Esophagus muscularis mucosa (tissue), 4 donors: Measurements from ENCODE around the gene ZSWIM5.

ENCODE experiments used
- CTCF ChIP-seq, 3 experiments: fragments of 200-600 bp in 2 of 3; fragments of 450-650 bp in 1 of 3; sonication (generic) in 2 of 3; IDR thresholded peaks; one replicate each; pipeline ENCODE4 v1.5.1; 2017 to 2019; ENCODE audit warnings: antibody characterized with exemption in 3 of 3, mild to moderate bottlenecking in 2 of 3, moderate library complexity in 1 of 3
- EP300 ChIP-seq: sonication (generic); formaldehyde crosslinking; IDR thresholded peaks from one replicate; pipeline ENCODE4 v1.6.1; 2017; ENCODE audit warnings: antibody characterized with exemption
- POLR2A ChIP-seq: fragments of 450-650 bp; IDR thresholded peaks from one replicate; pipeline ENCODE4 v1.6.1; 2017; ENCODE audit warnings: antibody characterized with exemption, moderate library complexity, mild to moderate bottlenecking, low read depth
- POLR2AphosphoS5 ChIP-seq, 2 donors: sonication (generic); formaldehyde crosslinking; IDR thresholded peaks; one replicate each; pipeline ENCODE4 v1.6.1; 2017; ENCODE audit warnings: antibody characterized with exemption in 2 of 2

DNA sequence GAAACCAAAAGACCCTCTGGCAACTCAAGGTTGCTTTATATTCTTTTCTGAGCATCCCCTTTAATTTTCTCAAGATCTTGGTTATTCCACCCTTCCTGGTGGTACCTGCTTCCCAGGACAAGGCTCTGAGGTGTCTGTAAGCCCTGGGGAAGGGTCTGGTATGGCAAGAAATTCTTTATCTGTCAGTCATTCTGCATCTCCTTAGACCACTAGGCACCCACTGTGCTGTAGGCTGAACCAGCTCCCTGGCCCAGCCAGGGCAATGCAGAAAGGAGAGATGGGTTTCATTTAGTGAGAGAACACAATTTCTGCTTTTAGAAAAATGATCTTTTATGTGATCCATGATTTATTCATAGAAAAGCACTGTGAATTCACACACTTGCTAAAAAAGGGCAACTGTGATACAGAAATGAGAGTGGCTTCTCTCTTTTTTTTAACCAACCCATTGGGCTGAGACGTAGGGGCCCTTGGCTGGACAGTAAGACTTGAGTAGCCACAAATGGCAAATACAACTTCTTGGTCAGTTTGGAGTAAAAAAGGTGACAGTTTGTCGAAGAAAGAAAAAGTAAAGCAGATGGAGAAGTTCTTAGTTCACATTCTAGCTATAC lies 190.2 kb downstream of the ZSWIM5 start:
- TF ChIP-seq POLR2A (no peak), CTCF (IDR thresholded peaks at IDR 0.05) (no peak), EP300 (no peak), POLR2AphosphoS5 (IDR thresholded peaks at IDR 0.05) (no peak)
